Adrenal gland (tissue), 5 donors: ENCODE data around the gene ANGPT4.

Source experiments
- CTCF ChIP-seq, 6 experiments: fragments of 450-650 bp in 4 of 6; fragments of 200-600 bp in 2 of 6; sonication (generic) in 1 of 6; IDR thresholded peaks; 1 replicate in 5 of 6; 2 replicates in 1 of 6; pipeline versions ENCODE4 v1.5.1 to v1.8.0; 2016 to 2021; ENCODE audit warnings: antibody characterized with exemption in 6 of 6, mild to moderate bottlenecking in 2 of 6, moderate library complexity in 1 of 6
- POLR2A ChIP-seq, 2 donors: fragments of 450-650 bp; IDR thresholded peaks; one replicate each; pipeline ENCODE4 v1.6.1; 2017; ENCODE audit warnings: antibody characterized with exemption in 2 of 2, mild to moderate bottlenecking in 2 of 2, moderate library complexity in 1 of 2
- donor health status: DM: no; HTN: no; CAD: no.

DNA sequence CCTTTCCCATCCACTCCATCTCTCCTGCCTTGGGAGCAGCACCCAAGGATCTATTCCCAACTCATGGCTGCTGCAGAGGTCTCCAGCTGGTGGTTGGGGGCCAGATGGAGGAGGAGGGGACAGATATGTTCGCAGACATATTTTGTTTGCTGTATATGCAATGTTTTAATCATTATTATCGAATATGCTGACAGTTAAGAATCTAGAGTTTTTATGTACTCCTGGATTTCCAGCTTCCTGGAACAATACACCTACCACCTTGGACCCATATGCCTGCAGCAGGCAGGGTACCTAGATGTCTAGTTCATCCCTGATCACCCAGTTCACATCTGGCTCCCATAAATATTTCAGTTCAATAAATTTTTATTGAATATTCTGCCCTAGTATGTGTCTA is 73.6 kb downstream of the ANGPT4 start:
- TF ChIP-seq CTCF (IDR thresholded peaks at IDR 0.05) (no peak), POLR2A (IDR thresholded peaks at IDR 0.05) (no peak)
